ENCODE data around the gene HLA-F. TPM values are rescaled to one million over a fixed set of nuclear protein-coding genes. Genes with fewer than 3 reads are reported as not detected.

Gene HLA-F
- total and polyA plus RNA-seq, 2 experiments from 2014 or later: 0.43 to 0.93 TPM

DNA sequence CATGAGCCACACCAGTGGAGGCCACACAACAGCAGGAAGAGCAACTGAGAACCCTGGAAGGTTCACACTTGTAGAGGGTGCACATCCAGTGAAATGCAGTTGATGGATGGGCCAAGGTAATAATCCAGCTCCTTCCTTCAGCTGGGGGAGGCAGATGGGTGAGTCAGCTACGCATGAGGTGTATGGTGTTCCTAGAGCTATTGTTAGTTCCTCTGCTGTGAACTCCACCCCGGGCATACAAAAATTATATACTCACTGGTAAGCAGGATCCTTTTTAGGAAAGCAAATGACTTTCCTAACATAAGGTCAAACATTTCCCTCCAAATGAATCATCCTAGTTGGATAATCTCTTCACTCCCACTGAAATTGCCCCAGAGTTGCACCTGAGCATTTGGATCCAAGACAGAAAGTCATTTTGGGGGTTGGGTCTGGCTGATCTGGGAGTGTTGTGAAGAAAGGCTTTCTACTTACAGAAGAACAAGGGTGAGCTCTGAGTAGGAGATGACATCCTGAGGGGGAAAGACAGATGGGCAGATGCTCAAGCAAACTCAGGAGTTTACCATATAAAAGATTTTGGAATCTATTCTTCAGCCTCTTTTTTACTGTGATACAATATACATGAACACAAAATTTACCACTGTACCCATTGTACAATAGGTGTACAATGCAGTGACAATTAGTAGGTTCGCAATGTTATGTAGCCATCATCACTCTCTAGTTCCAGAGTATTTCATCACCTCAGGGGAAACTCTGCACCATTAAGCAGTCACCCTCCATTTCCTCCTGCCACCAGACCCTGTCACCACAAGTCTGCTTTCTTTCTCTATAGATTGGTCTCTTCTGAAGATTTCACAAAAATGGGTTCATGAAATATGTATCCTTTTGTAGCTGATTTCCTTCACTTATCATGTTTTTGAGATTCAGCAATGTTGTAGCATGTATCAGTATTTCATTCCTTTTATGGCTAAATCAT, 11.1 kb downstream of the HLA-F start:
- 80 to 83% methylated on average over 3 of the region's 3 CpGs for WGBS, 2 experiments (ENCODE audit: low coverage in 1 of 2, low lambda C conversion rate in 2 of 2, missing lambda C conversion rate in 2 of 2)
- in situ Hi-C loops (cut with MboI): loop anchor here (5.0 to 25.0 kb wide), 2 partner anchors 103 to 278 kb away; no protein-coding TSS in a partner anchor
- H3K4me3 ChIP-seq: no peak overlapping the region
- H3K4me1 ChIP-seq (ENCODE audit: insufficient read depth): no peaks in the 10 kb centered on the region
- no peak for TF ChIP-seq EZH2 (IDR thresholded peaks at IDR 0.05; ENCODE audit: insufficient read depth, poor library complexity, severe bottlenecking)
- TF ChIP-seq EZH2phosphoT487 (IDR thresholded peaks at IDR 0.05; ENCODE audit: insufficient read depth, low read depth): no peak
- no peak overlapping the region for H3K4me2 ChIP-seq (ENCODE audit: unreplicated experiment)
- no peak overlapping the region for H3K27ac ChIP-seq
- no peaks in the 10 kb centered on the region for H3K27me3 ChIP-seq (replicated peaks; ENCODE audit: insufficient read depth)
- no peaks in the 10 kb centered on the region for H3K36me3 ChIP-seq (ENCODE audit: low read depth)
- no peak overlapping the region for H3K9ac ChIP-seq
- H3K79me2 ChIP-seq (ENCODE audit: insufficient read depth): no peaks in the 10 kb centered on the region
- H3K9me3 ChIP-seq (ENCODE audit: low read depth): no peaks in the 10 kb centered on the region
- no peak for DNase-seq
- H3F3A ChIP-seq (ENCODE audit: insufficient read depth): no peaks in the 10 kb centered on the region
- no peak overlapping the region for H2AFZ ChIP-seq
- no peaks in the 10 kb centered on the region for H4K20me1 ChIP-seq (ENCODE audit: insufficient read depth)
- H3K9me2 ChIP-seq (ENCODE audit: insufficient read depth): no peaks in the 10 kb centered on the region

DNA sequence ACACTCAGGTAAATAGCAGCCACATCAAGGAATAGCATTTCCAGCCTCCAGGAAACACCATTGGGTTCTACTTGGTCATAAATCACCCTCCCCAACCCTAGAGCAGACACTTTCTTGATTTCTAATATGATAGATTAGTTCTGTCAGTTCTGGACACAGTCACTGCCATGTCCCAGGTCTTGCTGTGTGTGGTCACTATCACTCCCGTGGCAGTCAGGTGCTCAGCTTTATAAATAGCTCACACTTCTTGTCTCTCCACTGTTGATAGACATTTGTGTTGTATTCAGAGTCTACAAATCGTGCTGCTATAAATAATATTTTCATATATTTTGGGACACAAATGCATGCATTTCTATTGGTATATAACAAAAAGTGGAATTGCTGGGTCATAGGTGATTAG, 13.3 kb downstream of the HLA-F start:
- 59 to 64% methylated on average over 2 of the region's 2 CpGs for WGBS, 2 experiments (ENCODE audit: low coverage in 1 of 2, low lambda C conversion rate in 2 of 2, missing lambda C conversion rate in 2 of 2)
- Histone ChIP-seq H3K27me3 (replicated peaks; ENCODE audit: insufficient read depth) (no peaks in the 10 kb centered on the region), H3K9me3 (ENCODE audit: low read depth) (no peaks in the 10 kb centered on the region), H2AFZ (no peak overlapping the region), H3K9me2 (ENCODE audit: insufficient read depth) (no peaks in the 10 kb centered on the region), H3K4me1 (ENCODE audit: insufficient read depth) (no peaks in the 10 kb centered on the region), H3K27ac (no peak overlapping the region), H3K4me3 (no peak overlapping the region), H4K20me1 (ENCODE audit: insufficient read depth) (no peaks in the 10 kb centered on the region), H3K36me3 (ENCODE audit: low read depth) (no peaks in the 10 kb centered on the region), H3K79me2 (ENCODE audit: insufficient read depth) (no peaks in the 10 kb centered on the region), H3F3A (ENCODE audit: insufficient read depth) (no peaks in the 10 kb centered on the region), H3K9ac (no peak overlapping the region), H3K4me2 (ENCODE audit: unreplicated experiment) (no peak overlapping the region)
- in situ Hi-C loops (cut with MboI): loop anchor here (5.0 to 25.0 kb wide), 2 partner anchors 101 to 276 kb away; no protein-coding TSS in a partner anchor
- no peak for DNase-seq
- TF ChIP-seq EZH2phosphoT487 (IDR thresholded peaks at IDR 0.05; ENCODE audit: insufficient read depth, low read depth) (no peak), EZH2 (IDR thresholded peaks at IDR 0.05; ENCODE audit: insufficient read depth, poor library complexity, severe bottlenecking) (no peak)

DNA sequence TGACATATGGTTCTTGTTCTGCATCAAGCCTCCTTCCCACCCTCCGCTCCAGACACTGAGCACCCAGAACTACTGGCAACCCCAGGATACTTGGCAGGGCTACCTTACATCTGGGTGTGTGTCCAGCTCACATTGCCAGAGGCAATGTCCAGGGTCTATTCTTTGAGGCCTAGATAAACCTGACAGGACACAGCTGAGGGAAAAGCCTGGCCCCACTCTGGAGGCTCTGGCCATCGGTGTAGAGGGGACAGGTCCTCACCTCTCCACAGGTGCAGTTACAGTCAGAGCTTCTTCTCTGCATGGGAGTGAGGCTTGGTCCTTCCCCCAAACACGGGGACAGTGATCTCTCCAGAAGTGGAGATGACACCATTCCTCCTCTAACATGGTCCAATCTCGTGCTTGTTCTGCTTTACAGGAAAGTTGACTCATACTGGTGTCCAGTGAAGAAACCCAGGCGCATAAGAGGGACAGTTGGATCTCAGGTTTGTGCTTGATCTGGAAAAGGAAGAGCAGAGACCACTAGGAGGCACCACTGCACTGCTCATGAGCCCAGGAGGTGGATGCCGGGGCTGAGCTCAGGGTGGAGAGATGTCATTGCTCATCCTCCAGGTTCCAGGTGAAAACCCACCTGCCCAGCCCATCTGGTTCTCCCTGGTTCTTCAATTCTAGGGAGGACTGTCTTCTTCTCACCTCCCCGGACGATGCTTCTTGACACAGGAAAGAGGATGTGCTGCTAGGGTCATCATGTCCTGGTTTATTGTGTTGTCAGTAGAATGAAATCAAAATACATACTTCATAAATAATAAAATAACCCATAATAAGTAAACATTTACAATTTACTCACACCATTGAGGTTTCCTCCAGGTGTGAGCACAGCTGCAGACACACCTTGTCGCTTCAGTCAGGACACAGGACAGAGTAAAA, 14.7 kb downstream of the HLA-F start:
- DNase-seq: peak; percentile 83
- H2AFZ ChIP-seq: no peak overlapping the region
- in situ Hi-C loops (cut with MboI): loop anchor here (5.0 to 25.0 kb wide), 2 partner anchors 99 to 274 kb away; no protein-coding TSS in a partner anchor
- no peaks in the 10 kb centered on the region for H3K79me2 ChIP-seq (ENCODE audit: insufficient read depth)
- no peak overlapping the region for H3K4me3 ChIP-seq
- no peak overlapping the region for H3K27ac ChIP-seq
- no peak for TF ChIP-seq EZH2 (IDR thresholded peaks at IDR 0.05; ENCODE audit: insufficient read depth, poor library complexity, severe bottlenecking)
- TF ChIP-seq EZH2phosphoT487 (IDR thresholded peaks at IDR 0.05; ENCODE audit: insufficient read depth, low read depth): no peak
- no peaks in the 10 kb centered on the region for H4K20me1 ChIP-seq (ENCODE audit: insufficient read depth)
- H3K36me3 ChIP-seq (ENCODE audit: low read depth): no peaks in the 10 kb centered on the region
- no peaks in the 10 kb centered on the region for H3K27me3 ChIP-seq (replicated peaks; ENCODE audit: insufficient read depth)
- 52 to 53% methylated on average over 9 of the region's 9 CpGs for WGBS, 2 experiments (ENCODE audit: low coverage in 1 of 2, low lambda C conversion rate in 2 of 2, missing lambda C conversion rate in 2 of 2)
- H3K9me3 ChIP-seq (ENCODE audit: low read depth): no peaks in the 10 kb centered on the region
- no peak overlapping the region for H3K4me2 ChIP-seq (ENCODE audit: unreplicated experiment)
- no peaks in the 10 kb centered on the region for H3K9me2 ChIP-seq (ENCODE audit: insufficient read depth)
- H3K9ac ChIP-seq: no peak overlapping the region
- no peaks in the 10 kb centered on the region for H3F3A ChIP-seq (ENCODE audit: insufficient read depth)
- H3K4me1 ChIP-seq (ENCODE audit: insufficient read depth): no peaks in the 10 kb centered on the region

Data from GM23248 (cell line).